ENCODE results near the gene CNPY1.

DNA sequence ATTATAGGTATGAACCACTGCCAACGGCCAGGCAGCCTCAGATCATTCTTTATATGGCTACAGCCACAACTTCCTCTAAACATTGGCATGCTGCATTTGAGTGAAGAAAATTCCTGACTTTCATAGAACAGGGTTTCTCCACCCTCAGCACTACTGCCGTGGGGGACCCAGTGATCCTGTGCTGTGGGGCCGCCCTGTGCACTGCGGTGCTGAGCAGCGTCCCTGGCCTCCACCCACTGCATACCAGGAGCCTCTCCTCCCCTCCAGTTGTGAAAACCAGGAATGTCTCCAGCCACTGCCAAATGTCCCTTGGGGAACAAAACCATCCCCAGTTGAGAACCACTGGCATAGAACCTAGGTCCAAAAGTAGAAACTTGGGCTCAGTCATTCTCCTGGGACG, 15.8 kb downstream of the CNPY1 start:
- TF ChIP-seq, protein P1, sequence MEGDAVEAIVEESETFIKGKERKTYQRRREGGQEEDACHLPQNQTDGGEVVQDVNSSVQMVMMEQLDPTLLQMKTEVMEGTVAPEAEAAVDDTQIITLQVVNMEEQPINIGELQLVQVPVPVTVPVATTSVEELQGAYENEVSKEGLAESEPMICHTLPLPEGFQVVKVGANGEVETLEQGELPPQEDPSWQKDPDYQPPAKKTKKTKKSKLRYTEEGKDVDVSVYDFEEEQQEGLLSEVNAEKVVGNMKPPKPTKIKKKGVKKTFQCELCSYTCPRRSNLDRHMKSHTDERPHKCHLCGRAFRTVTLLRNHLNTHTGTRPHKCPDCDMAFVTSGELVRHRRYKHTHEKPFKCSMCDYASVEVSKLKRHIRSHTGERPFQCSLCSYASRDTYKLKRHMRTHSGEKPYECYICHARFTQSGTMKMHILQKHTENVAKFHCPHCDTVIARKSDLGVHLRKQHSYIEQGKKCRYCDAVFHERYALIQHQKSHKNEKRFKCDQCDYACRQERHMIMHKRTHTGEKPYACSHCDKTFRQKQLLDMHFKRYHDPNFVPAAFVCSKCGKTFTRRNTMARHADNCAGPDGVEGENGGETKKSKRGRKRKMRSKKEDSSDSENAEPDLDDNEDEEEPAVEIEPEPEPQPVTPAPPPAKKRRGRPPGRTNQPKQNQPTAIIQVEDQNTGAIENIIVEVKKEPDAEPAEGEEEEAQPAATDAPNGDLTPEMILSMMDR (IDR thresholded peaks at IDR 0.05; ENCODE audit: insufficient read depth, low read depth, low read length), result no peak
- TF ChIP-seq EZH2 (IDR thresholded peaks at IDR 0.05; ENCODE audit: insufficient read depth, low read length), result no peak
